H1 (cell line): ENCODE measurements around the gene CGRRF1. TPM values are rescaled to one million over a fixed set of nuclear protein-coding genes. Genes with fewer than 3 reads are reported as not detected.

Experiments used
- CTCF ChIA-PET: fragments of 300-600 bp; sonication (Branson Sonifier 250); formaldehyde crosslinking; loops from one replicate; lab custom pipeline; 2021; ENCODE audit not compliant: partially characterized antibody; lab: Charles Lee
- POLR2A ChIA-PET: fragments of 300-600 bp; sonication (Branson Sonifier 250); formaldehyde crosslinking; loops from one replicate; lab custom pipeline; 2021; ENCODE audit warnings: inconsistent platforms; ENCODE audit not compliant: partially characterized antibody; lab: Charles Lee
- DNase-seq, 2 experiments: peaks; one replicate each; pipeline versions ENCODE4 v3.0.0 to v3.0.0-alpha.2; 2010 to 2022; ENCODE audit warnings: low spot score in 2 of 2, low read depth in 1 of 2, mixed read lengths in 1 of 2
- FAIRE-seq: peaks from 2 replicates; lab custom pipeline; 2011; peaks lifted over from hg19 to GRCh38; lab: Jason Lieb, UNC
- H2AFZ ChIP-seq: 2 replicates; pipeline ENCODE4 v1.8.1; 2012; ENCODE audit warnings: low read length, inconsistent platforms
- H2AK5ac ChIP-seq: 2 replicates; pipeline ENCODE4 v1.6.1; 2013; ENCODE audit warnings: low read depth, low read length
- H2BK120ac ChIP-seq: replicated peaks from 2 replicates; pipeline ENCODE3; 2013; ENCODE audit warnings: low read depth, low read length, inconsistent platforms
- H2BK12ac ChIP-seq: 2 replicates; pipeline ENCODE4 v1.6.1; 2013; ENCODE audit warnings: low read depth, low read length
- H2BK15ac ChIP-seq: 2 replicates; pipeline ENCODE4 v1.6.1; 2013; ENCODE audit warnings: low read length
- H2BK20ac ChIP-seq: 2 replicates; pipeline ENCODE4 v1.6.1; 2013; ENCODE audit warnings: low read length
- H2BK5ac ChIP-seq: 2 replicates; pipeline ENCODE4 v1.6.1; 2013; ENCODE audit warnings: low read depth, low read length
- H3K14ac ChIP-seq: 2 replicates; pipeline ENCODE4 v1.6.1; 2013; ENCODE audit warnings: inconsistent platforms; ENCODE audit not compliant: insufficient read length
- H3K18ac ChIP-seq: 2 replicates; pipeline ENCODE4 v1.6.1; 2013; ENCODE audit warnings: low read length; ENCODE audit errors: extremely low read depth
- H3K23ac ChIP-seq: 2 replicates; pipeline ENCODE4 v1.6.1; 2013; ENCODE audit warnings: inconsistent platforms; ENCODE audit not compliant: insufficient read length
- H3K23me2 ChIP-seq: 2 replicates; pipeline ENCODE4 v1.6.1; 2013; ENCODE audit warnings: low read depth, low read length
- H3K27ac ChIP-seq: 2 replicates; pipeline ENCODE4 v1.6.1; 2011; ENCODE audit warnings: low read depth, low read length, inconsistent platforms
- H3K27me3 ChIP-seq, 4 experiments: replicated peaks in 1 of 4; 1 replicate in 1 of 4; 2 replicates in 3 of 4; pipeline versions ENCODE4 v1.6.1 to v1.8.1; 2011 to 2013; ENCODE audit warnings: low read length in 3 of 4, mild to moderate bottlenecking in 3 of 4, inconsistent platforms in 2 of 4, mixed read lengths in 2 of 4, moderate library complexity in 1 of 4; ENCODE audit not compliant: control insufficient read depth in 3 of 4, insufficient read depth in 3 of 4; ENCODE audit errors: extremely low read depth in 1 of 4
- H3K36me3 ChIP-seq, 4 experiments: 2 replicates each; pipeline versions ENCODE4 v1.6.1 to v1.8.1; 2011 to 2013; ENCODE audit warnings: mild to moderate bottlenecking in 4 of 4, low read length in 3 of 4, moderate library complexity in 2 of 4, control low read depth in 1 of 4, inconsistent platforms in 1 of 4; ENCODE audit not compliant: insufficient read depth in 4 of 4, control insufficient read depth in 2 of 4
- H3K4ac ChIP-seq: replicated peaks from 2 replicates; pipeline ENCODE3; 2013; ENCODE audit warnings: low read length, low read depth, mixed read lengths, inconsistent platforms; ENCODE audit not compliant: insufficient read length
- H3K4me1 ChIP-seq, 4 experiments: replicated peaks in 1 of 4; 1 replicate in 1 of 4; 2 replicates in 3 of 4; pipeline versions ENCODE4 v1.6.1 to v1.8.1; 2011 to 2013; ENCODE audit warnings: low read length in 3 of 4, inconsistent platforms in 2 of 4, mixed read lengths in 1 of 4; ENCODE audit not compliant: insufficient read depth in 4 of 4, control insufficient read depth in 3 of 4
- H3K4me2 ChIP-seq, 2 experiments: 2 replicates each; pipeline versions ENCODE4 v1.6.1 to v1.8.1; 2011 to 2013; ENCODE audit warnings: low read depth in 2 of 2, low read length in 2 of 2, control low read depth in 1 of 2, inconsistent platforms in 1 of 2, mild to moderate bottlenecking in 1 of 2; ENCODE audit not compliant: insufficient read depth in 1 of 2
- H3K4me3 ChIP-seq, 4 experiments: fragments of 200-600, 300-600 bp in 1 of 4; sonication (generic), shearing (Covaris generic), sonication (Bioruptor Twin) in 1 of 4; 2 replicates each; pipeline versions ENCODE4 v1.5.1 to v1.8.1; 2011 to 2016; ENCODE audit warnings: low read length in 4 of 4, low read depth in 3 of 4, control low read depth in 2 of 4, inconsistent platforms in 2 of 4, mild to moderate bottlenecking in 2 of 4, mixed read lengths in 1 of 4, moderate library complexity in 1 of 4; ENCODE audit not compliant: insufficient read depth in 2 of 4; ENCODE audit errors: extremely low read depth in 1 of 4
- H3K56ac ChIP-seq: replicated peaks from 2 replicates; pipeline ENCODE3; 2013; ENCODE audit warnings: low read depth, mild to moderate bottlenecking, mixed read lengths, low read length, inconsistent platforms; ENCODE audit not compliant: insufficient read length
- H3K79me1 ChIP-seq: 2 replicates; pipeline ENCODE4 v1.6.1; 2013; ENCODE audit warnings: low read depth, low read length, control low read depth
- H3K79me2 ChIP-seq, 2 experiments: 2 replicates each; pipeline versions ENCODE4 v1.6.1 to v1.8.1; 2012 to 2013; ENCODE audit warnings: low read length in 2 of 2, mild to moderate bottlenecking in 2 of 2, inconsistent platforms in 1 of 2; ENCODE audit not compliant: insufficient read depth in 2 of 2, control insufficient read depth in 1 of 2
- H3K9ac ChIP-seq, 4 experiments: replicated peaks in 1 of 4; 1 replicate in 1 of 4; 2 replicates in 3 of 4; pipeline versions ENCODE4 v1.6.1 to v1.8.1; 2011 to 2013; ENCODE audit warnings: low read depth in 3 of 4, low read length in 3 of 4, control low read depth in 2 of 4, mild to moderate bottlenecking in 2 of 4, moderate library complexity in 2 of 4, inconsistent platforms in 1 of 4; ENCODE audit errors: extremely low read depth in 1 of 4
- H3K9me3 ChIP-seq, 2 experiments: 2 replicates each; pipeline versions ENCODE4 v1.6.1 to v1.8.1; 2012 to 2013; ENCODE audit warnings: mild to moderate bottlenecking in 2 of 2, moderate library complexity in 2 of 2, control low read depth in 1 of 2, inconsistent platforms in 1 of 2, low read depth in 1 of 2, low read length in 1 of 2, mixed read lengths in 1 of 2; ENCODE audit not compliant: insufficient read depth in 2 of 2
- H4K20me1 ChIP-seq, 2 experiments: replicated peaks in 1 of 2; 2 replicates each; pipeline versions ENCODE3 to v1.8.1; 2011 to 2013; ENCODE audit warnings: inconsistent platforms in 2 of 2, low read length in 2 of 2, mild to moderate bottlenecking in 1 of 2; ENCODE audit not compliant: insufficient read depth in 2 of 2, control insufficient read depth in 1 of 2
- H4K5ac ChIP-seq: 2 replicates; pipeline ENCODE4 v1.6.1; 2013; ENCODE audit warnings: low read length, low read depth, mixed read lengths, inconsistent platforms; ENCODE audit not compliant: insufficient read length
- H4K8ac ChIP-seq: 2 replicates; pipeline ENCODE4 v1.8.0; 2013; ENCODE audit warnings: mild to moderate bottlenecking, moderate library complexity, low read length, inconsistent platforms; ENCODE audit not compliant: insufficient read depth; ENCODE audit errors: extremely low read depth
- H4K91ac ChIP-seq: replicated peaks from 2 replicates; pipeline ENCODE3; 2013; ENCODE audit warnings: low read length, mixed read lengths, inconsistent platforms; ENCODE audit not compliant: insufficient read length
- BRCA1 ChIP-seq: IDR thresholded peaks from 2 replicates; pipeline ENCODE4 v1.6.1; 2012; ENCODE audit warnings: low read depth, low read length, improper control_type of control experiment
- CEBPB ChIP-seq: IDR thresholded peaks from 2 replicates; pipeline ENCODE4 v1.6.1; 2012; ENCODE audit warnings: low read depth, low read length
- FOSL1 ChIP-seq: IDR thresholded peaks from 2 replicates; pipeline ENCODE4 v1.6.1; 2011; ENCODE audit warnings: mild to moderate bottlenecking, low read depth, low read length, moderate library complexity; ENCODE audit not compliant: insufficient read depth
- KDM5A ChIP-seq: fragments of 200-600 bp; IDR thresholded peaks from 2 replicates; pipeline ENCODE4 v1.7.1; 2012; ENCODE audit warnings: mild to moderate bottlenecking, low read length, inconsistent platforms, mixed read lengths
- RAD21 ChIP-seq, 2 experiments: IDR thresholded peaks in 1 of 2; conservative IDR thresholded peaks in 1 of 2; 2 replicates each; pipeline ENCODE4 v1.6.1; 2011; ENCODE audit warnings: low read depth in 2 of 2, low read length in 2 of 2, improper control_type of control experiment in 1 of 2, inconsistent platforms in 1 of 2, mild to moderate bottlenecking in 1 of 2, moderate library complexity in 1 of 2
- SIX5 ChIP-seq: IDR thresholded peaks from 2 replicates; pipeline ENCODE4 v1.6.1; 2011; ENCODE audit warnings: mild to moderate bottlenecking, low read depth, low read length
- WGBS, 2 experiments: shearing (Covaris generic) in 1 of 2; methylation state at CpG; one replicate each; pipeline versions ENCODE4 v1.1.6 to v1.1.7; 2013 to 2015; ENCODE audit warnings: low lambda C conversion rate in 2 of 2, mixed read lengths in 2 of 2, inconsistent platforms in 1 of 2, low coverage in 1 of 2, missing lambda C conversion rate in 1 of 2; ENCODE audit not compliant: insufficient replicate concordance in 2 of 2, insufficient coverage in 1 of 2, insufficient read length in 1 of 2; ENCODE audit errors: extremely low coverage in 1 of 2, missing lambda C conversion rate in 1 of 2; 5-methylcytosine and 5-hydroxymethylcytosine counted together
- polyA plus RNA-seq, 7 experiments: library from polyadenylated mRNA; depleted of rRNA in 3 of 7; stranded (reverse) in 5 of 7; unstranded in 2 of 7; fragments of >200 nt in 5 of 7; fragments of 200-250 nt in 2 of 7; gene quantifications; 1 replicate in 5 of 7; 2 replicates in 1 of 7; 4 replicates in 1 of 7; pipeline versions ENCODE4 v1.2.1 to v1.2.3, GENCODE V29; 2011 to 2013; ENCODE audit warnings: missing spikeins in 2 of 7, mixed read lengths in 2 of 7
- total RNA-seq: library from RNA; stranded (reverse); fragmentation: NEBNext Ultra II Directional; extraction: Animal tissue kit (Norgen Biotek cat#: 25700); gene quantifications from 2 replicates; pipeline ENCODE4 v1.2.1, GENCODE V29; 2021

Gene CGRRF1
- total and polyA plus RNA-seq, 2 of the 8 experiments (the other 6 are each of a cell fraction or from before 2014, with no cell fraction given), result 7.4 to 20.2 TPM

DNA sequence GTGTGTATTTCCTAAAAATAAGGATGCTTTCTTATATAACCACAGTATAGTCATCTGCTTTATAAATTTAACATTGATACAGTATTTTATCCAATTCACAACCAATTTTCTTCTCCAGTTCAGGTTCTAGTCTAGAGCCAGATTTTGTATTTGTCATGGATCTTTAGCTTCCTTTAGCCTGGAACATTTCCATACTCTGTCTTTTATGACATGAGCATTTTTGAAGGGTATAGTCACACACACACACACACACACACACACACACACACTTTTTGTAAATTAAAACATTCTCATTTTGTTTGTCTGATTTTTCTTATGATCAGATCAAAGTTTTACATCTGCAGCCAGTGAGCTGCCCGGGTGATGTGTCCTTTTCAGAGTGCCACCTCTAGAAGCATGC is 25.4 kb downstream of the CGRRF1 start:
- Histone ChIP-seq H3K27ac (no peak overlapping the region), H2BK15ac (no peak overlapping the region), H2BK12ac (no peak overlapping the region), H4K20me1 (peaks cover 0 to 1% of the 10 kb centered on the region in 2 experiments), H3K79me2 (no peaks in the 10 kb centered on the region), H3K23ac (no peak overlapping the region)
- TF ChIP-seq FOSL1 (no peak), CEBPB (no peak), RAD21 (IDR thresholded peaks at IDR 0.05 in 1 of 2, conservative IDR thresholded peaks at IDR 0.05 in 1 of 2; ENCODE audit: low read depth in 2 of 2, low read length in 2 of 2) (no peak), BRCA1 (no peak), KDM5A (no peak), SIX5 (no peak)
- TF ChIP-seq, all 59 proteins: peak for 0
- Histone ChIP-seq H3K36me3 (peaks cover 0 to 16% (median 5%) of the 10 kb centered on the region in 4 experiments; a peak in 4 of 8 replicates), H4K5ac (no peak overlapping the region), H3K23me2 (no peaks in the 10 kb centered on the region), H3K4me3 (no peak overlapping the region), H3K9me3 (no peaks in the 10 kb centered on the region), H2BK120ac (no peak overlapping the region), H4K8ac (no peak overlapping the region), H3K14ac (no peak overlapping the region), H3K18ac (no peak overlapping the region), H2AK5ac (no peak overlapping the region), H3K9ac (no peak overlapping the region), H2BK20ac (no peak overlapping the region), H3K27me3 (no peaks in the 10 kb centered on the region), H3K4ac (no peak overlapping the region), H3K79me1 (no peaks in the 10 kb centered on the region), H2BK5ac (no peak overlapping the region), H2AFZ (no peak overlapping the region), H3K4me2 (no peak overlapping the region), H3K56ac (no peak overlapping the region), H4K91ac (no peak overlapping the region), H3K4me1 (peaks cover 0 to 3% (median 0%) of the 10 kb centered on the region in 4 experiments; a peak in 1 of 7 replicates)
- CTCF ChIA-PET, result interaction anchor here (1.1 kb wide), 1 partner anchor 279 kb away, joined by 3 read pairs; no protein-coding TSS in a partner anchor
- POLR2A ChIA-PET, result interaction anchor here (0.6 kb wide), 1 partner anchor 45 kb away, joined by 3 read pairs; no protein-coding TSS in a partner anchor
- FAIRE-seq, result no peak
- WGBS, 2 experiments, result 89% methylated on average over 1 of the region's 1 CpG; no CpG with 5 or more reads in 1 of the 2 experiments
- DNase-seq, result no peak
